Hepatocyte (in vitro differentiated cells): ENCODE data around the gene GPAM. TPM values are rescaled to one million over a fixed set of nuclear protein-coding genes. Genes with fewer than 3 reads are reported as not detected.

Experiments
- DNase-seq: peaks from one replicate; pipeline ENCODE4 v3.0.0-alpha.2; 2016; ENCODE audit warnings: low spot score
- H2AFZ ChIP-seq: fragments of 200-600 bp; sonication (generic); 2 replicates; pipeline ENCODE4 v1.6.0; 2016; ENCODE audit warnings: antibody characterized with exemption, mild to moderate bottlenecking
- H3K27ac ChIP-seq: fragments of 200-600 bp; sonication (generic); 2 replicates; pipeline ENCODE4 v1.5.1; 2016; ENCODE audit warnings: mild to moderate bottlenecking
- H3K27me3 ChIP-seq: fragments of 200-600 bp; sonication (generic); 2 replicates; pipeline ENCODE4 v1.6.1; 2016
- H3K36me3 ChIP-seq: fragments of 200-600 bp; sonication (generic); replicated peaks from 2 replicates; pipeline ENCODE4 v1.5.1; 2016; ENCODE audit warnings: low read depth; ENCODE audit not compliant: insufficient read depth
- H3K4me1 ChIP-seq: fragments of 200-600 bp; sonication (generic); 2 replicates; pipeline ENCODE4 v1.5.1; 2016; ENCODE audit warnings: mild to moderate bottlenecking, moderate library complexity; ENCODE audit not compliant: insufficient read depth
- H3K4me2 ChIP-seq: fragments of 200-600 bp; sonication (generic); 2 replicates; pipeline ENCODE4 v1.6.0; 2016
- H3K4me3 ChIP-seq: fragments of 200-600 bp; sonication (generic); 2 replicates; pipeline ENCODE4 v1.5.1; 2016; ENCODE audit warnings: mild to moderate bottlenecking
- H3K79me2 ChIP-seq: fragments of 200-600 bp; sonication (generic); 2 replicates; pipeline ENCODE4 v1.6.0; 2017; ENCODE audit warnings: mild to moderate bottlenecking
- H3K9me2 ChIP-seq: fragments of 200-600 bp; sonication (generic); replicated peaks from 2 replicates; pipeline ENCODE4 v1.6.0; 2017; ENCODE audit warnings: mild to moderate bottlenecking; ENCODE audit not compliant: insufficient read depth
- H3K9me3 ChIP-seq: fragments of 200-600 bp; sonication (generic); 2 replicates; pipeline ENCODE4 v1.5.1; 2016; ENCODE audit warnings: low read depth, mild to moderate bottlenecking
- H4K20me1 ChIP-seq: fragments of 200-600 bp; sonication (generic); 2 replicates; pipeline ENCODE4 v1.6.0; 2016; ENCODE audit warnings: mild to moderate bottlenecking; ENCODE audit not compliant: insufficient read depth, poor library complexity, severe bottlenecking
- EZH2 ChIP-seq: fragments of 200-600 bp; sonication (generic); IDR thresholded peaks from 2 replicates; pipeline ENCODE4 v1.6.1; 2016; ENCODE audit warnings: antibody characterized with exemption, mild to moderate bottlenecking, borderline replicate concordance
- EZH2phosphoT487 ChIP-seq: fragments of 200-600 bp; sonication (generic); IDR thresholded peaks from one replicate; pipeline ENCODE4 v1.6.1; 2018; ENCODE audit warnings: antibody characterized with exemption, mild to moderate bottlenecking, low read depth, moderate library complexity; ENCODE audit not compliant: unreplicated experiment, severe bottlenecking
- WGBS: methylation state at CpG from one replicate; pipeline ENCODE4 v1.1.6; 2016; ENCODE audit warnings: low lambda C conversion rate; ENCODE audit errors: missing lambda C conversion rate; 5-methylcytosine and 5-hydroxymethylcytosine counted together
- polyA plus RNA-seq: library from polyadenylated mRNA; unstranded; fragments of >200 nt; fragmentation: Nextera tagmentation; extraction: Ambion mirVana; gene quantifications from 2 replicates; pipeline ENCODE4 v1.2.1, GENCODE V29; 2016
- total RNA-seq: library from RNA; depleted of rRNA; stranded (reverse); fragments of >200 nt; gene quantifications from 2 replicates; pipeline ENCODE4 v1.2.3, GENCODE V29; 2014
- TF ChIP-seq, protein P1 (sequence below): fragments of 200-600 bp; sonication (generic); IDR thresholded peaks from 2 replicates; pipeline ENCODE4 v1.5.1; 2016; ENCODE audit warnings: antibody characterized with exemption, mild to moderate bottlenecking; ENCODE audit not compliant: poor library complexity

Gene GPAM
- total and polyA plus RNA-seq, 2 experiments from 2014 or later = 7.8 to 49.2 TPM

DNA sequence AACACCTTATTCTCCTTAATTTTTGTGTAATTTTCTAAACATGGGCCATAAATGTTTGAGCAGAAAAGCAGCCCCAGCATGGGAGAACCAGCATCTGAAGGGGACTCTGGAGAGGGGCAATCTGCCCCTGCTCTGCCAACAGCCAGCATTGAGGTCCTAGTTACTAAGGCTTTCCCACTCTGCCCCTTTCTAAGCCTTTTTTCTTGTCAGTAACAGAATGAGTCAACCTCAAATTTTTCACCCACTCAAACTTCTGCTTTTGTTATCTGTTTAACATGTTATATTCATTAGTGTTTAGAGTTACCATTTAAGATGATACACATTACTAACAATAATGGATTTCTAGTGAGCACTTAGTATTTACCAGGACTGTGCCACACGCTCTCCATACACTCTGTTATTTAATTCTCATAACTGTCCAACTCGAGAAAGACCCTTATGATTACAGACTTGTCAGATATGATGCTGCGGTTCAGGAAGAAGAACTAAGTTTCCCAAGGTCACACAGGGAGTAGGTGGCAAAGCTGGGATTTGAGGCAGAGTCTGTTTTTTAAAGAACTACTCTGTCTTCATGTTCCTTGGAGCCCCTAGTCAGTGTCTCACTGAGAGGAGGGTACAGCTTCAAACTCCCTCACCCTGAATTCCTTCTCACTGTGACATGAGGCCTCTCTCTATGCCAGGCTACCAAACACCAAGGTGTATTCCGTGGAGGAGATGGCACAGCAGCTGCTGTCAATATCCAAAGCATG, 19.9 kb upstream of the GPAM start:
- H4K20me1 ChIP-seq = no peaks in the 10 kb centered on the region
- TF ChIP-seq, protein P1, sequence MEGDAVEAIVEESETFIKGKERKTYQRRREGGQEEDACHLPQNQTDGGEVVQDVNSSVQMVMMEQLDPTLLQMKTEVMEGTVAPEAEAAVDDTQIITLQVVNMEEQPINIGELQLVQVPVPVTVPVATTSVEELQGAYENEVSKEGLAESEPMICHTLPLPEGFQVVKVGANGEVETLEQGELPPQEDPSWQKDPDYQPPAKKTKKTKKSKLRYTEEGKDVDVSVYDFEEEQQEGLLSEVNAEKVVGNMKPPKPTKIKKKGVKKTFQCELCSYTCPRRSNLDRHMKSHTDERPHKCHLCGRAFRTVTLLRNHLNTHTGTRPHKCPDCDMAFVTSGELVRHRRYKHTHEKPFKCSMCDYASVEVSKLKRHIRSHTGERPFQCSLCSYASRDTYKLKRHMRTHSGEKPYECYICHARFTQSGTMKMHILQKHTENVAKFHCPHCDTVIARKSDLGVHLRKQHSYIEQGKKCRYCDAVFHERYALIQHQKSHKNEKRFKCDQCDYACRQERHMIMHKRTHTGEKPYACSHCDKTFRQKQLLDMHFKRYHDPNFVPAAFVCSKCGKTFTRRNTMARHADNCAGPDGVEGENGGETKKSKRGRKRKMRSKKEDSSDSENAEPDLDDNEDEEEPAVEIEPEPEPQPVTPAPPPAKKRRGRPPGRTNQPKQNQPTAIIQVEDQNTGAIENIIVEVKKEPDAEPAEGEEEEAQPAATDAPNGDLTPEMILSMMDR = no peak
- TF ChIP-seq EZH2 (no peak), EZH2phosphoT487 (no peak)
- no peaks in the 10 kb centered on the region for H3K79me2 ChIP-seq
- H3K4me1 ChIP-seq = no peaks in the 10 kb centered on the region
- no peak overlapping the region for H3K4me3 ChIP-seq
- H3K36me3 ChIP-seq = no peaks in the 10 kb centered on the region
- no peak overlapping the region for H3K27ac ChIP-seq
- no peak for DNase-seq
- no peaks in the 10 kb centered on the region for H3K9me2 ChIP-seq
- H3K27me3 ChIP-seq = no peaks in the 10 kb centered on the region
- 85% methylated on average over 4 of the region's 4 CpGs for WGBS
- no peak overlapping the region for H3K4me2 ChIP-seq
- no peak overlapping the region for H2AFZ ChIP-seq
- H3K9me3 ChIP-seq = no peaks in the 10 kb centered on the region

DNA sequence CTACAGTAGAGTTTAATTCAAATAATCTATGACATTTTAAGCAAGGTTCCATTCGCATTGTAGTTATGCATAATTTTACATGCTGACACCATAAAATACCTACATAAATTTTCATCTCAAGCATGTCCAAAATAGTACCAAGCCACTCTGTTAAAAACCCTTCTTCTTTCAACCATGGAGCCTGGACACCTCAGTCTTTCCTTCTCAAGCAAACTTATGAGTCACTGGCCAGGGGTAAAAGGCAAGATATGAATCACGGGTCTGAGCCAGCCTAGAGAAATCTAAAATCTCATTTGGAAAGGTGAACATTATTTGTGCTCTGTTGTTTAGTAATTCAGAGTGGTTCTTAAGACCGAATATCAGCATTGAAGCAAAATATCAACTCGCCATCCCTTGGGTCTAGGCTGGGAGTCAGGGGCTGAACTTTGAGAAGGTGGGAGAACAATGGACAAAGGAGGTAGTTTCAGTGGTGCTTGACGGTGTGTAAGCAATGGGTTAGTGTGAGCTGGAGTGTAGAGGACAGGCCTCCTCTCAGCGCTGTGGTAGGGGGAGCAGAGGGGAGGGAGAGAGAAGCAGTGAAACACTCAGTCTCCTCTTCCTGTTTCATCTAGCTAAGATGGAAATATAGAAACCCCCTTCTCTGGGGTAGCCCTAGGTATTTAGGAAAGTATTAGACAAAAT, 19.1 kb upstream of the GPAM start:
- Histone ChIP-seq H2AFZ (no peak overlapping the region), H3K4me2 (no peak overlapping the region), H3K27me3 (no peaks in the 10 kb centered on the region), H3K9me2 (no peaks in the 10 kb centered on the region), H4K20me1 (no peaks in the 10 kb centered on the region), H3K79me2 (no peaks in the 10 kb centered on the region), H3K4me3 (no peak overlapping the region), H3K36me3 (no peaks in the 10 kb centered on the region), H3K9me3 (no peaks in the 10 kb centered on the region), H3K4me1 (no peaks in the 10 kb centered on the region), H3K27ac (no peak overlapping the region)
- DNase-seq = no peak
- TF ChIP-seq, protein P1 = no peak
- TF ChIP-seq EZH2 = no peak
- no peak for TF ChIP-seq EZH2phosphoT487
- 77% methylated on average over 6 of the region's 6 CpGs for WGBS

DNA sequence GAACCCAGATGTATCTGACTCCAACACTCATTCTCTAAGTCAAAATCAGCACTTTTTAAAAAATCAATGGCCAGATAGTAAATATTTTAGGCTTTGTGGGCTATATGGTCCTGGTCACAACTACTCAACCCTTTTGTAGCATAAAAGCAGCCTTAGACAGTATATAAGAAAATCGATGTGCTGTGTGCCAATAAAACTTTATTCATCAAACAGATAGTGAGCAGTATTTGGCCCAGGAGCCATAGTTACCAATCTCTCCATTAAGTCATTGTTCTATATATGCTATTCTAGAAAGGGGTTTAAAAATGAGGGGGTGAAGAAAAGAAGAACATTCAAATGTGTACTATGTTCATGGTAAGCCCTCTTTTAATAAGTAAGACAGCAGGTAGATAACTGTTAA, 18.5 kb upstream of the GPAM start:
- H3K27ac ChIP-seq = no peak overlapping the region
- TF ChIP-seq, protein P1 = no peak
- TF ChIP-seq EZH2 (no peak), EZH2phosphoT487 (no peak)
- no peaks in the 10 kb centered on the region for H3K79me2 ChIP-seq
- no peaks in the 10 kb centered on the region for H4K20me1 ChIP-seq
- no peaks in the 10 kb centered on the region for H3K9me3 ChIP-seq
- H3K4me3 ChIP-seq = no peak overlapping the region
- no peaks in the 10 kb centered on the region for H3K4me1 ChIP-seq
- H3K4me2 ChIP-seq = no peak overlapping the region
- no peak overlapping the region for H2AFZ ChIP-seq
- H3K27me3 ChIP-seq = no peaks in the 10 kb centered on the region
- 83% methylated on average over 1 of the region's 1 CpG for whole genome bisulfite sequencing
- DNase-seq = no peak
- H3K36me3 ChIP-seq = no peaks in the 10 kb centered on the region
- no peaks in the 10 kb centered on the region for H3K9me2 ChIP-seq
